GM12891 (cell line): ENCODE measurements around the gene SGPP1.
A peak's percentile ranks its signal among the peaks of the same experiment; 100 is the strongest.
"Not testable (repeated sequence)": the region's sequence is repeated elsewhere in the genome, so short reads cannot be mapped to it uniquely, and the experiment has no call there.

Experiments
- DNase-seq: peaks from one replicate; pipeline ENCODE4 v3.0.0; 2011; ENCODE audit warnings: low spot score; ENCODE audit not compliant: insufficient read length
- FAIRE-seq: peaks from 2 replicates; lab custom pipeline; 2011; peaks lifted over from hg19 to GRCh38; lab: Jason Lieb, UNC
- PAX5 ChIP-seq: IDR thresholded peaks from 2 replicates; pipeline ENCODE4 v1.6.1; 2011; ENCODE audit warnings: low read length, moderate library complexity, mild to moderate bottlenecking; ENCODE audit not compliant: insufficient read depth, severe bottlenecking
- POLR2A ChIP-seq: IDR thresholded peaks from 2 replicates; pipeline ENCODE4 v1.6.1; 2011; ENCODE audit warnings: low read depth, low read length, control low read depth
- POLR2AphosphoS5 ChIP-seq: IDR thresholded peaks from 2 replicates; pipeline ENCODE4 v1.6.1; 2011; ENCODE audit warnings: low read depth, low read length, control low read depth
- POU2F2 ChIP-seq: IDR thresholded peaks from 2 replicates; pipeline ENCODE4 v1.6.1; 2011; ENCODE audit warnings: low read depth, mild to moderate bottlenecking, control low read depth, low read length, moderate library complexity
- SPI1 ChIP-seq: IDR thresholded peaks from 2 replicates; pipeline ENCODE4 v1.6.1; 2011; ENCODE audit warnings: low read depth, low read length, control low read depth
- TAF1 ChIP-seq: IDR thresholded peaks from 2 replicates; pipeline ENCODE4 v1.6.1; 2011; ENCODE audit warnings: low read depth, low read length, control low read depth

The SGPP1 gene

GRCh38 chr14:63760014-63760413, 32.1 kb upstream of the SGPP1 start:
- TF ChIP-seq POU2F2 = no peak
- no peak for TF ChIP-seq TAF1
- no peak for TF ChIP-seq PAX5
- no peak for TF ChIP-seq SPI1
- no peak for TF ChIP-seq POLR2AphosphoS5
- no peak for TF ChIP-seq POLR2A
- FAIRE-seq (no peak), DNase-seq (no peak)

- DNase-seq (no peak), FAIRE-seq (peak; percentile 89)
- no peak for TF ChIP-seq TAF1
- TF ChIP-seq SPI1 = 0 out of 2 replicates have a peak, but pooled peaks have one; percentile 1
Measured at GRCh38 chr14:63759456-63759855, 31.6 kb upstream of the SGPP1 start.

- TF ChIP-seq POLR2A (no peak), TAF1 (no peak), POU2F2 (no peak), POLR2AphosphoS5 (no peak), SPI1 (no peak), PAX5 (no peak)
- DNase-seq = no peak
- no peak for FAIRE-seq
Measured at GRCh38 chr14:63757211-63757610, 29.3 kb upstream of the SGPP1 start.

GRCh38 chr14:63752449-63753169, 24.7 kb upstream of the SGPP1 start:
- TF ChIP-seq SPI1 = no peak
- no peak for TF ChIP-seq POLR2AphosphoS5
- no peak for TF ChIP-seq POU2F2
- no peak for TF ChIP-seq PAX5
- no peak for TF ChIP-seq TAF1
- no peak for TF ChIP-seq POLR2A
- no peak for DNase-seq
- FAIRE-seq = no peak

GRCh38 chr14:63751076-63751475, 23.2 kb upstream of the SGPP1 start:
- DNase-seq, FAIRE-seq: not testable (repeated sequence)

GRCh38 chr14:63747846-63748245, 20.0 kb upstream of the SGPP1 start:
- no peak for TF ChIP-seq TAF1
- TF ChIP-seq PAX5 = no peak
- no peak for TF ChIP-seq POLR2A
- TF ChIP-seq SPI1 = no peak
- no peak for TF ChIP-seq POLR2AphosphoS5
- no peak for TF ChIP-seq POU2F2
- DNase-seq = no peak
- peak; percentile 78 for FAIRE-seq

- FAIRE-seq (peak; percentile 90), DNase-seq (no peak)
- TF ChIP-seq SPI1 = peak; percentile 84
- TF ChIP-seq POLR2A = no peak; the same call in 1 of the 2 replicates
Measured at GRCh38 chr14:63745858-63746425, 18.1 kb upstream of the SGPP1 start.

GRCh38 chr14:63745272-63745671, 17.4 kb upstream of the SGPP1 start:
- DNase-seq (no peak), FAIRE-seq (no peak)

GRCh38 chr14:63737582-63738006, 9.7 kb upstream of the SGPP1 start:
- FAIRE-seq (peak; percentile 93), DNase-seq (no peak)
- TF ChIP-seq POLR2AphosphoS5 = no peak
- TF ChIP-seq TAF1 = no peak
- TF ChIP-seq PAX5 = no peak
- no peak for TF ChIP-seq POU2F2
- TF ChIP-seq SPI1 = no peak
- TF ChIP-seq POLR2A = no peak

More at GRCh38 chr14:63745272-63745671, 17.4 kb upstream of the SGPP1 start:
- TF ChIP-seq SPI1 = no peak
- TF ChIP-seq POU2F2 = no peak
- no peak for TF ChIP-seq POLR2AphosphoS5
- TF ChIP-seq TAF1 = no peak
- no peak for TF ChIP-seq PAX5
- no peak for TF ChIP-seq POLR2A

- no peak for TF ChIP-seq POU2F2
- TF ChIP-seq POLR2A = no peak
- TF ChIP-seq PAX5 = no peak
- TF ChIP-seq TAF1 = no peak
- TF ChIP-seq SPI1 = no peak
- TF ChIP-seq POLR2AphosphoS5 = no peak
- FAIRE-seq = no peak
Measured at GRCh38 chr14:63735720-63736119, 7.9 kb upstream of the SGPP1 start.

GRCh38 chr14:63730659-63731058, 2.8 kb upstream of the SGPP1 start:
- TF ChIP-seq POLR2A (no peak), TAF1 (no peak), POLR2AphosphoS5 (no peak)
- FAIRE-seq (no peak), DNase-seq (no peak)

More at GRCh38 chr14:63735720-63736119, 7.9 kb upstream of the SGPP1 start:
- no peak for DNase-seq
